ENCODE results near the gene SAMD4B. TPM values are rescaled to one million over a fixed set of nuclear protein-coding genes. Genes with fewer than 3 reads are reported as not detected.

SAMD4B gene
- total RNA-seq, 2 experiments from 2014 or later, result 47.8 to 51.3 TPM

DNA sequence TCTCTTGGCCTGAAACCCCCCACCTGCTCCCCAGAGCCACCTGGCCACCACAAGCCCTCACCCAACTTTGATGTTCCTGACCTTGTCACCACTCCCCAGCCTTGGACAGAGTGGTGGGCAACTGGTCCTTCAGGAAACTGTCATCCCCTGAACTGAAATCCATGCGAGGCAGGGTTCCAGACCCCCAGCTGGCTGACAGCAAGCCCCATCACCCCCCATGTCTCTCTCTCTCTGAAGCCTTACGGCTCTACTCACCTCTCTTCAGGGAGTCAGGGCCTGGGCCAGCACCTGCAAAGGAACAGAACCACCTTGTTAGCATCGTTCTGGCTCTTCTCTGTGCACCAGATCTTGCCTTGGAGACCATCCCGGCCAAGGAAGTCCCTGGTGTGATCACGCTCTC is 24.1 kb upstream of the SAMD4B start:
- POLR2A ChIA-PET, result no interaction called here
- no peak for DNase-seq
- Mint-ChIP-seq H3K4me3 (no peak overlapping the region), H3K27ac (no peak overlapping the region), H3K4me1 (peaks cover 22% of the 10 kb centered on the region), H3K36me3 (peaks cover 18% of the 10 kb centered on the region), H3K27me3 (peaks cover 3% of the 10 kb centered on the region), H3K9me3 (no peaks in the 10 kb centered on the region)
- ATAC-seq (ENCODE audit: low read depth), result no peak

DNA sequence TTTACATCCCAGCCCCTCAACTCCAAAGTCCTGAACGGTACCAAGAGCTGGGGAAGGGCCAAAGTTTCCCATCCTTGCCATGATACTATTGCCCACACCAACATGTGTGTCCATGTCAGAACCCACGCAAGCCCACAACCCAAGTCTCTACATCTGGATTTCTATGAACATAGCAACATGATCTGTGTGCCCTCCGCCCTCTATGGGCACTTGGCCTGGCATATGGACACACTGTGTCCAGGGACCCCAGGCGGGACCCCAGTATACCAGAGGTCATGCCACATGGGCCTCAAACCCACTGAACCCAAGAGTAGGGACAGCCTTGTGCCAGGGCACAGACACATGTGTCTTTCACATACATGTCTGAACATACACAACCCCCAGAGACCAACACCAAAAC is 23.5 kb upstream of the SAMD4B start:
- peaks cover 3% of the 10 kb centered on the region for H3K27me3 Mint-ChIP-seq
- H3K4me1 Mint-ChIP-seq, result peaks cover 24% of the 10 kb centered on the region
- no peak overlapping the region for H3K4me3 Mint-ChIP-seq
- H3K9me3 Mint-ChIP-seq, result no peaks in the 10 kb centered on the region
- H3K27ac Mint-ChIP-seq, result no peak overlapping the region
- no peak for DNase-seq
- no peak for ATAC-seq (ENCODE audit: low read depth)
- H3K36me3 Mint-ChIP-seq, result peaks cover 16% of the 10 kb centered on the region
- POLR2A ChIA-PET, result no interaction called here

DNA sequence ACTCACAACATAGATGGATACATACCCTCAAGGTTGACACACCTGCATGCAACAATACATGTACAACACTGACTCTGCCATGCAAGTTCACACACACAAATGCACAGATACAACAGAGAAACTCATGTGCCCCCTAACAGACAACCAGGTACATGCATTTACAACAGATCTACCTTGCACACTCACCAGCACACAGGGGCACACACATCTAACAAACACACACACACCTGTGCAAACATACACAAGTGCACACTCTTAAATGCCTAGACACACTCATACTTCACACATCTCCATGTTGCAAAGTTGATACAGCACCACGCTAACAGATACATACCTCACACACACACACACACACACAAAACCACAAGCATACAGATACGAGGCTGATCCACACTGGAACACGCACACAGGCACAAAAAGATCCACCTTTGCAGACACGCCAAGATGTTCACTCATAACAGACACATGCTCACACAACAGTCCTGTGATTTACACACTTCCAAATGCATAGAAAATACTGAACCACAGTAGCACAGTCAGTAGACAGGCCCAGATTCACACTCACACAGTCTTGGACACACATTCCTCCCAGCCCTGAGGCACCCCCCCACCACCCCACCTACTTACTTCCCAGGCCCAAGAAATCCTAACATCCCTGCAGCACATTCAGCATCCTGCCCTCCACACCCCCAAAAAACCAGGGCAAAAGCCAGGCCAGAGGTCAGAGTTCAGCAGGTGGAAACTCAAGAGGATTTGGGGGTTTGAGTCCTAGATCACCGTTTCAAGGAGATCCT is 22.9 kb upstream of the SAMD4B start:
- H3K4me3 Mint-ChIP-seq, result peak overlapping the region; percentile 74
- H3K27me3 Mint-ChIP-seq, result peaks cover 3% of the 10 kb centered on the region
- H3K36me3 Mint-ChIP-seq, result peaks cover 16% of the 10 kb centered on the region
- POLR2A ChIA-PET, result no interaction called here
- DNase-seq, result no peak
- H3K9me3 Mint-ChIP-seq, result no peaks in the 10 kb centered on the region
- H3K27ac Mint-ChIP-seq, result peak overlapping the region; percentile 64
- peaks cover 27% of the 10 kb centered on the region for H3K4me1 Mint-ChIP-seq
- ATAC-seq (ENCODE audit: low read depth), result no peak

DNA sequence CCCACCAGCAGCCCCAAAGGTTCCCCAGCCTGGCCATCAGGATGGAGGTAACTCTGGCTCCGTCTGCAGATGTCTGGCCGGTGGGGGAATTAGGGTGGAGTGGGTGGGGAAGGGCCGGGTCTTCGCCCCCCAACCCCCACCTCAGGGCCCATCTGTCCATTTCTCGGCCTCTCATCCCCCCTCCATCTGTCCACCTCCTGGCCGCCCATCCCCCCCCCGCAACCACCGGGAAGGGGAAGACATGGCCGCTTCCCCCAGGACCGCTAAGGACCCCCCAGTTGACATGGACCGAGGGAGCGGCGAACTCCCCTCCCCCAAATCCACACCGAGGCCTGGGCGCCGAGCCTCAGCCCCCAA is 22.4 kb upstream of the SAMD4B start:
- Mint-ChIP-seq H3K27me3 (peaks cover 3% of the 10 kb centered on the region), H3K9me3 (no peaks in the 10 kb centered on the region), H3K36me3 (peaks cover 16% of the 10 kb centered on the region), H3K27ac (no peak overlapping the region), H3K4me1 (peaks cover 27% of the 10 kb centered on the region), H3K4me3 (peak overlapping the region; percentile 74)
- ATAC-seq (ENCODE audit: low read depth) (no peak), DNase-seq (no peak)
- POLR2A ChIA-PET, result interaction anchor here (1.4 kb wide), 1 partner anchor 20 kb away, joined by 5 read pairs; no protein-coding TSS in a partner anchor

DNA sequence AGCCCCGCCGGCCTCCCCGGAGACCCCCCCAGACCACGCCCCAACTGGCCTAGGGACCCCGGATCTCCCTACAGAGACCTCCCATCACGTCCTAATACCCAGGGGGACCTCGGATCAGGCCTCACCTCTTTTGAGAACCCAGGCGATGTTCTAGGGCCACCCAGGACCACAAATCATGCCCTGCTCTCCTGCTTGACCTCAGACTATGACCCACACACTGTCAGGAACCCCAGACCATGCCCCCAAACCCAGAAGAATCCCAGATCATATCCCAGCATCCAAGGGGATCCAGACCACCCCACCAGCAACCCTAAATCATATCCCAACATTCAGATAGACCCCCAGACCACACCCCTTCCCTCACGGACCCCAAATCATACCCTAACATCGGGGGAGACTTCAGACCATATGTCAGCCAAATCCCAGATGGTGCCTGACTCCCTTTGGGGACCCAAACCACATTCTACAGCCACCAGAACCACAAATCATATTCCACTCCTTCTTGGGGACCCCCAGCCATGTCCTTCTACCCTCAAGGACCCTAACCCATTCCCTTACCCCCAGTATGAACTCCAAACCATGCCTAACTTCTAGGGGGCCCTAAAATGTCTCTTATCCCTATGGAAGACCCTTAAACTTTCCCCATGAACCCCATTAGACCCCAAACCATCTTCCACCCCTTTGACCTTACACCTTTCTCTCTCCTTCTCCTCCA is 20.9 kb upstream of the SAMD4B start:
- POLR2A ChIA-PET, result interaction anchor here (1.4 kb wide), 1 partner anchor 22 kb away, joined by 5 read pairs; no protein-coding TSS in a partner anchor

DNA sequence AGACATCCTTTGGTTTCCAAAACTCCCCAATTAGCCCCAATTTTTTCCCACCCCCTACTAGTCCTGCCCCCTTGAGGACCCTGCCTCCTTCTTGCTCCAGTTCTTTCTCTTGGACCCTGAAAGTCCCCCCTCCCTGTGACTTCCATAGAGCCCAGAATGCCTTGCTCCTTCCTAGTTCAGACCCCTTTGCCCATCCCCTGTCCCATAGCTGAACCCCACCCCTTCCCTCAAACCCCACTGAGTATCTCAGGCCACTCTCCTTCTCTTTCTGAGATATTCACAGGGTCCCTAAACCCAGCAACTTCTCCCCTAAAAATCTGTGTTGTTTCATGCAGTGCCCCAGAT is 20.4 kb upstream of the SAMD4B start:
- POLR2A ChIA-PET, result no interaction called here

More for the DNA sequence above, 20.9 kb upstream of the SAMD4B start:
- Mint-ChIP-seq H3K9me3 (no peaks in the 10 kb centered on the region), H3K36me3 (peaks cover 14% of the 10 kb centered on the region), H3K27me3 (peaks cover 3% of the 10 kb centered on the region), H3K4me3 (peak overlapping the region; percentile 80), H3K27ac (peak overlapping the region; percentile 60), H3K4me1 (peaks cover 27% of the 10 kb centered on the region)
- DNase-seq (no peak), ATAC-seq (ENCODE audit: low read depth) (no peak)

DNA sequence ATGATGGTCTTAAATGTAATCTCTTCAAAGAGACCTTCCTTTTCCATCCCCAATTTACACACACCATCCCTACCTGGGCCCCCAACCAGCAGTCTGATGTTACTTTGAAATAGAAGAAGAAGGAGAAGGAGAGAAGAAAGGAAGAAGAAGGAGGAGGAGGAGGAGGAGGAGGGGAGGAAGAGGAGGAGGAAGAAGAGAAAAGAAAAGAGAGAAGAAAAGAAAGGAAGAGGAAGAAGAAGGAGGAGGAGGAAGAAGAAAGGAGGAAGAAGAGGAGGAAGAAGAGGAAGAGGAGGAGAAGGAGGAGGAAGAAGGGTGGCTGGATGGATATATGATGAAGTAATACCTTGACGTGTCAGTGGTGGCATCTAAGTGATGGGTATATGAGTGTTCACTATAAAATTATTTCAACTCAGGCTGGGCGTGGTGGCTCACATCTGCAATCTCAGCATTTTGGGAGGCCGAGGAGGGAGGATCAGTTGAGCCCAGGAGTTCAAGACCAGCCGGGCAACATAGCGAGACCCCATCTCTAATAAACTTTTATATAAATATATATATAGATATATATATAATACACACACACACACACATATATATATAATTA is 17.9 kb upstream of the SAMD4B start:
- no peaks in the 10 kb centered on the region for H3K9me3 Mint-ChIP-seq
- peaks cover 3% of the 10 kb centered on the region for H3K27me3 Mint-ChIP-seq
- H3K27ac Mint-ChIP-seq, result no peak overlapping the region
- H3K4me1 Mint-ChIP-seq, result peaks cover 29% of the 10 kb centered on the region
- ATAC-seq (ENCODE audit: low read depth), result no peak
- DNase-seq, result peak; percentile 7
- H3K36me3 Mint-ChIP-seq, result peaks cover 17% of the 10 kb centered on the region
- no peak overlapping the region for H3K4me3 Mint-ChIP-seq
- POLR2A ChIA-PET, result no interaction called here

More for the DNA sequence above, 20.4 kb upstream of the SAMD4B start:
- ATAC-seq (ENCODE audit: low read depth), result no peak
- Mint-ChIP-seq H3K27ac (peak overlapping the region; percentile 60), H3K27me3 (peaks cover 3% of the 10 kb centered on the region), H3K36me3 (peaks cover 14% of the 10 kb centered on the region), H3K4me1 (peaks cover 28% of the 10 kb centered on the region), H3K4me3 (peak overlapping the region; percentile 80), H3K9me3 (no peaks in the 10 kb centered on the region)
- no peak for DNase-seq

- Mint-ChIP-seq H3K4me1 (peaks cover 30% of the 10 kb centered on the region), H3K27ac (no peak overlapping the region), H3K4me3 (no peak overlapping the region), H3K27me3 (peaks cover 2% of the 10 kb centered on the region), H3K36me3 (peaks cover 16% of the 10 kb centered on the region), H3K9me3 (no peaks in the 10 kb centered on the region)
- ATAC-seq (ENCODE audit: low read depth) (no peak), DNase-seq (no peak)
- POLR2A ChIA-PET, result interaction anchor here (1.2 to 1.6 kb wide), 3 partner anchors 8 to 114 kb away, joined by 3 to 6 read pairs (median 4); partner anchors contain the start of gene PLEKHG2
These were observed 16.2 kb upstream of the SAMD4B start for GRCh38 chr19:39325778-39326665.

DNA sequence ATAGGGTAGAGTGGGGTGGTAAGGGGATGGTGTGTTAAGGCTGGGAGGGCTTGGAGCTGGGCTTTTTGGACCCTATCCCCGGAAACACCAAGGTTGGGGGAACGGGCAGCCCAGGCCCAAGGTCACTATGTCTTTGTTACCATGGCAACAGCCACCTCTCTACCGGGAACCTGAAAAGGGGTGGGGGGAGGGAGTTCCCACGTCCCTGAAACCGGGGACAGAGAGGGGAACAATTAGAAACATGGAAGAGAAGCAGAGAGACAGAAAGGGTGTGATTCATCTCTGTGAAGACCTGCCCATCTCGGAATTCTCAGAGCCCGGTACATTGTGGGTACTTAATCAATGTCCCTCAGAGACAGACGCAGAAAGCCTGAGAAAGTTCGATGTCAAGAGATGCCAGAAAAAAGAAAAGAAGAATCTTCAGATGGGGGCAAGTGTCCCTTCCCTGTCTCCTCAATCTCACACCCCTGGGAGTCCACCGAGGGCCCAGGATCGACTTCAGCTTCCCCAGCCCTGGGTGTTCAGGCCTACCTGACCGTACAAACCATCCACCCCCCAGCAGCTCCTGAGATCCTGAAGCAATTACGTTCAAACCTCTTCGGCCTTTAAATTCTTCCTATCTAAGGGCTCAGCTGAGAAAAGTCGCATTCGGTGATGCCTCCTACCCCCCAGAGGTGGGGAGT is 14.7 kb upstream of the SAMD4B start:
- H3K27me3 Mint-ChIP-seq, result no peaks in the 10 kb centered on the region
- H3K4me3 Mint-ChIP-seq, result no peak overlapping the region
- H3K9me3 Mint-ChIP-seq, result no peaks in the 10 kb centered on the region
- H3K36me3 Mint-ChIP-seq, result peaks cover 16% of the 10 kb centered on the region
- H3K4me1 Mint-ChIP-seq, result peaks cover 28% of the 10 kb centered on the region
- DNase-seq (peak; percentile 29), ATAC-seq (ENCODE audit: low read depth) (no peak)
- no peak overlapping the region for H3K27ac Mint-ChIP-seq
- POLR2A ChIA-PET, result interaction anchor here (0.5 to 1.6 kb wide), 6 partner anchors 9 to 205 kb away, joined by 3 to 6 read pairs (median 4); partner anchors contain the start of genes GMFG and PLEKHG2

- peaks cover 29% of the 10 kb centered on the region for H3K4me1 Mint-ChIP-seq
- peak overlapping the region; percentile 45 for H3K27ac Mint-ChIP-seq
- no peaks in the 10 kb centered on the region for H3K9me3 Mint-ChIP-seq
- no peak overlapping the region for H3K4me3 Mint-ChIP-seq
- POLR2A ChIA-PET, result interaction anchor here (0.6 to 1.4 kb wide), 3 partner anchors 8 to 138 kb away, joined by 3 to 5 read pairs (median 3); partner anchors contain the start of gene GMFG
- H3K36me3 Mint-ChIP-seq, result peaks cover 22% of the 10 kb centered on the region
- peak; percentile 58 for ATAC-seq (ENCODE audit: low read depth)
- no peaks in the 10 kb centered on the region for H3K27me3 Mint-ChIP-seq
- DNase-seq, result peak; percentile 87
These were observed 14.0 kb upstream of the SAMD4B start for GRCh38 chr19:39328046-39328705.

DNA sequence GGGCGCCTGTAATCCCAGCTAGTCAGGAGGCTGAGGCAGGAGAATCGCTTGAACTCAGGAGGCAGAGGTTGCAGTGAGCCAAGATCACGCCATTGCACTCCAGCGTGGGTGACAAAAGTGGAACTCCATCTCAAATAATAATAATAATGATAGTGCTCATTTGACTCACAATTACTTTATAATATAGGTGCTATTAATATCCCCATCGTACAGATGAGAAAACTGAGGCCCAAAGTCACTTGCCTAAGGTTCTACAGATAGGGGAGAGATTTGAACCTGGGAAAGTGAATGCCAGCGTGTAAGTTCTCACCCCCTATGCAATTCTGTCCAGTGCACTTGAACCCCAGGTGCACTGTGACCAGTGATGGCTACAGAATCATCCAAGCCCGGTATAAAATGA is 12.3 kb upstream of the SAMD4B start:
- Mint-ChIP-seq H3K9me3 (no peaks in the 10 kb centered on the region), H3K27ac (no peak overlapping the region), H3K27me3 (no peaks in the 10 kb centered on the region), H3K36me3 (peaks cover 26% of the 10 kb centered on the region), H3K4me3 (no peak overlapping the region), H3K4me1 (peaks cover 33% of the 10 kb centered on the region)
- DNase-seq, result no peak
- no peak for ATAC-seq (ENCODE audit: low read depth)
- POLR2A ChIA-PET, result interaction anchor here (0.7 kb wide), 2 partner anchors 650 to 1017 kb away, joined by 3 read pairs; no protein-coding TSS in a partner anchor

DNA sequence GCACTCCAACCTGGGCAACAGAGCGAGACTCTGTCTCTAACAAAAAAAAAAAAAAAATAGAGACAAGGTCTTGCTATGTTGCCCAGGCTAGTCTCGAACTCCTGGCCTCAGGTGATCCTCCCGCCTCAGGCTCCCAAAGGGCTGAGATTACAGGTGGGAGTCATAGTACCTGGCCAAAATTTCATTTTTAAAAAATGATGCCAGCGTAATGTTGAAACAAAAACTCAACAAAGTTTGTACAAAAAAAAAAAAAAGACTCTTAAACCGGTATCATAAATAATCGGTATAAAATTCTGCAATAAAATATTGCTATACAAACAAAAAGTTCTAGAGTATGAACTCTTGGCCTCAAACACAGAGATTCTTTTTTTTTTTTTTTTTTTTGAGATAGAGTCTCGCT is 9.9 kb upstream of the SAMD4B start:
- peaks cover 40% of the 10 kb centered on the region for H3K4me1 Mint-ChIP-seq
- no peak for DNase-seq
- H3K4me3 Mint-ChIP-seq, result no peak overlapping the region
- peaks cover 31% of the 10 kb centered on the region for H3K36me3 Mint-ChIP-seq
- POLR2A ChIA-PET, result interaction anchor here (0.7 to 1.1 kb wide), 2 partner anchors 10 to 1931 kb away, joined by 3 read pairs; partner anchors contain the start of gene SAMD4B
- H3K9me3 Mint-ChIP-seq, result no peaks in the 10 kb centered on the region
- no peaks in the 10 kb centered on the region for H3K27me3 Mint-ChIP-seq
- no peak overlapping the region for H3K27ac Mint-ChIP-seq
- ATAC-seq (ENCODE audit: low read depth), result no peak
